Gastroesophageal sphincter (tissue), 4 donors: ENCODE results near the gene NRF1. TPM values are rescaled to one million over a fixed set of nuclear protein-coding genes. Genes with fewer than 3 reads are reported as not detected.

Experiments
- ATAC-seq: fragments of 150-250 bp; one replicate; pipeline ENCODE4 v1.9.1; 2016; ENCODE audit warnings: mild to moderate bottlenecking, moderate library complexity
- H3K27ac ChIP-seq, 4 donors: fragments of 200-600 bp; sonication (generic) in 3 of 4; 1 replicate in 3 of 4; 2 replicates in 1 of 4; pipeline ENCODE4 v1.5.1; 2016 to 2019
- H3K27me3 ChIP-seq: fragments of 200-600 bp; sonication (generic); one replicate; pipeline ENCODE4 v1.5.1; 2019
- H3K36me3 ChIP-seq, 2 donors: fragments of 200-600 bp; sonication (generic); one replicate each; pipeline ENCODE4 v1.5.1; 2019; ENCODE audit warnings: control low read depth in 1 of 2
- H3K4me1 ChIP-seq, 3 donors: fragments of 200-600 bp; sonication (generic); 1 replicate in 2 of 3; 2 replicates in 1 of 3; pipeline ENCODE4 v1.5.1; 2016 to 2019; ENCODE audit warnings: control low read depth in 2 of 3
- H3K4me3 ChIP-seq, 2 donors: fragments of 200-600 bp; sonication (generic); one replicate each; pipeline ENCODE4 v1.5.1; 2019; ENCODE audit warnings: mild to moderate bottlenecking in 1 of 2, moderate library complexity in 1 of 2
- H3K9me3 ChIP-seq, 3 donors: fragments of 200-600 bp; sonication (generic); one replicate each; pipeline ENCODE4 v1.5.1; 2017 to 2019; ENCODE audit warnings: control low read depth in 2 of 3
- CTCF ChIP-seq, 4 experiments: fragments of 200-600 bp in 2 of 4; fragments of 450-650 bp in 2 of 4; sonication (generic) in 1 of 4; IDR thresholded peaks; one replicate each; pipeline ENCODE4 v1.5.1; 2017 to 2019; ENCODE audit warnings: antibody characterized with exemption in 4 of 4, mild to moderate bottlenecking in 2 of 4, moderate library complexity in 2 of 4
- EP300 ChIP-seq: sonication (generic); formaldehyde crosslinking; IDR thresholded peaks from one replicate; pipeline ENCODE4 v1.6.1; 2017; ENCODE audit warnings: antibody characterized with exemption, mild to moderate bottlenecking
- POLR2A ChIP-seq, 2 donors: fragments of 450-650 bp; IDR thresholded peaks; one replicate each; pipeline ENCODE4 v1.6.1; 2017; ENCODE audit warnings: antibody characterized with exemption in 2 of 2, mild to moderate bottlenecking in 2 of 2, moderate library complexity in 1 of 2
- POLR2AphosphoS5 ChIP-seq: sonication (generic); formaldehyde crosslinking; IDR thresholded peaks from one replicate; pipeline ENCODE4 v1.6.1; 2017; ENCODE audit warnings: antibody characterized with exemption
- WGBS, 2 donors: methylation state at CpG; one replicate each; pipeline ENCODE4 v1.1.5; 2018; ENCODE audit warnings: low coverage in 1 of 2; 5-methylcytosine and 5-hydroxymethylcytosine counted together
- total RNA-seq, 4 donors: library from RNA; depleted of rRNA; stranded (reverse); fragments of >200 nt; gene quantifications; one replicate each; pipeline ENCODE4 v1.1.0, GENCODE V29; 2016

The NRF1 gene
- total RNA-seq, 4 donors from 2014 or later, result 7.8 to 20.5 (median 17.0) TPM

GRCh38 chr7:129714514-129715063 lies 103.1 kb downstream of the NRF1 start:
- Histone ChIP-seq H3K36me3 (peaks cover 4 to 96% of the 10 kb centered on the region in 2 donors), H3K27me3 (no peaks in the 10 kb centered on the region), H3K9me3 (no peaks in the 10 kb centered on the region), H3K27ac (no peak overlapping the region), H3K4me3 (no peak overlapping the region), H3K4me1 (no peaks in the 10 kb centered on the region)
- 67 to 89% methylated on average over 1 of the region's 1 CpG for WGBS, 2 donors
- TF ChIP-seq CTCF (IDR thresholded peaks at IDR 0.05) (no peak), EP300 (no peak), POLR2A (IDR thresholded peaks at IDR 0.05) (no peak), POLR2AphosphoS5 (no peak)
- no peak for ATAC-seq

GRCh38 chr7:129719980-129720732 lies 108.6 kb downstream of the NRF1 start:
- no peaks in the 10 kb centered on the region for H3K9me3 ChIP-seq
- ATAC-seq, result no peak

GRCh38 chr7:129721068-129721467 lies 109.5 kb downstream of the NRF1 start:
- TF ChIP-seq CTCF (IDR thresholded peaks at IDR 0.05) (no peak), EP300 (no peak), POLR2A (IDR thresholded peaks at IDR 0.05) (no peak), POLR2AphosphoS5 (no peak)
- peaks cover 0 to 88% of the 10 kb centered on the region in 2 donors for H3K36me3 ChIP-seq
- WGBS, 2 donors, result 50 to 58% methylated on average over 1 of the region's 1 CpG

More at GRCh38 chr7:129719980-129720732, 108.6 kb downstream of the NRF1 start:
- H3K4me3 ChIP-seq, result no peak overlapping the region
- no peaks in the 10 kb centered on the region for H3K27me3 ChIP-seq
- H3K4me1 ChIP-seq, result no peaks in the 10 kb centered on the region
- TF ChIP-seq EP300 (no peak), CTCF (IDR thresholded peaks at IDR 0.05) (no peak), POLR2AphosphoS5 (no peak), POLR2A (IDR thresholded peaks at IDR 0.05) (no peak)
- 95 to 97% methylated on average over 3 to 6 of the region's 6 CpGs for WGBS, 2 donors
- peaks cover 0 to 87% of the 10 kb centered on the region in 2 donors for H3K36me3 ChIP-seq
- H3K27ac ChIP-seq, result no peak overlapping the region

GRCh38 chr7:129723679-129724078 lies 112.2 kb downstream of the NRF1 start:
- H3K27me3 ChIP-seq, result no peaks in the 10 kb centered on the region
- peaks cover 2 to 89% of the 10 kb centered on the region in 2 donors for H3K36me3 ChIP-seq
- H3K9me3 ChIP-seq, result no peaks in the 10 kb centered on the region
- H3K27ac ChIP-seq, result no peak overlapping the region
- WGBS, 2 donors, result 95 to 100% methylated on average over 1 of the region's 1 CpG
- no peak for ATAC-seq
- no peak overlapping the region for H3K4me3 ChIP-seq
- H3K4me1 ChIP-seq, result no peaks in the 10 kb centered on the region
- TF ChIP-seq POLR2A (IDR thresholded peaks at IDR 0.05) (no peak), CTCF (IDR thresholded peaks at IDR 0.05) (no peak), EP300 (no peak), POLR2AphosphoS5 (no peak)

More at GRCh38 chr7:129721068-129721467, 109.5 kb downstream of the NRF1 start:
- Histone ChIP-seq H3K4me3 (no peak overlapping the region), H3K4me1 (no peaks in the 10 kb centered on the region), H3K9me3 (no peaks in the 10 kb centered on the region), H3K27ac (no peak overlapping the region), H3K27me3 (no peaks in the 10 kb centered on the region)
- no peak for ATAC-seq

GRCh38 chr7:129724796-129725195 lies 113.3 kb downstream of the NRF1 start:
- Histone ChIP-seq H3K4me3 (no peak overlapping the region), H3K27ac (no peak overlapping the region), H3K9me3 (no peaks in the 10 kb centered on the region), H3K36me3 (peaks cover 2 to 89% of the 10 kb centered on the region in 2 donors), H3K4me1 (no peaks in the 10 kb centered on the region), H3K27me3 (no peaks in the 10 kb centered on the region)
- ATAC-seq, result no peak
- TF ChIP-seq CTCF (IDR thresholded peaks at IDR 0.05) (no peak), POLR2A (IDR thresholded peaks at IDR 0.05) (no peak), POLR2AphosphoS5 (no peak), EP300 (no peak)
- WGBS, 2 donors, result 96 to 100% methylated on average over 1 to 3 of the region's 3 CpGs
